Right lobe of liver (tissue), 6 donors: ENCODE measurements around the gene ITPA. TPM values are rescaled to one million over a fixed set of nuclear protein-coding genes. Genes with fewer than 3 reads are reported as not detected.

Source experiments
- ATAC-seq, 4 donors: fragments of 200-7000 bp; cut with Tn5 transposase; one replicate each; pipeline ENCODE4 v1.9.1; 2020; ENCODE audit warnings: mild to moderate bottlenecking in 4 of 4, moderate library complexity in 4 of 4
- DNase-seq, 3 donors: peaks; one replicate each; pipeline ENCODE4 v3.0.0-alpha.2; 2020
- H3K27ac ChIP-seq, 3 donors: fragments of 200-600 bp; one replicate each; pipeline ENCODE4 v1.8.0; 2022
- H3K27me3 ChIP-seq, 2 donors: fragments of 200-600 bp; one replicate each; pipeline ENCODE4 v1.8.0; 2022
- H3K36me3 ChIP-seq, 4 donors: fragments of 200-600 bp; sonication (generic) in 1 of 4; one replicate each; pipeline versions ENCODE4 v1.5.1 to v1.8.0; 2017 to 2022; ENCODE audit warnings: control low read depth in 1 of 4
- H3K4me1 ChIP-seq, 4 donors: fragments of 200-600 bp; sonication (generic) in 1 of 4; one replicate each; pipeline versions ENCODE4 v1.5.1 to v1.8.0; 2017 to 2022; ENCODE audit warnings: control low read depth in 1 of 4
- H3K4me3 ChIP-seq, 3 donors: fragments of 200-600 bp; one replicate each; pipeline ENCODE4 v1.8.0; 2022
- H3K9me3 ChIP-seq, 4 donors: fragments of 200-600 bp; sonication (generic) in 1 of 4; one replicate each; pipeline versions ENCODE4 v1.5.1 to v1.8.0; 2017 to 2022; ENCODE audit warnings: control low read depth in 1 of 4
- POLR2A ChIP-seq: fragments of 450-650 bp; IDR thresholded peaks from one replicate; pipeline ENCODE4 v1.6.1; 2017; ENCODE audit warnings: antibody characterized with exemption, mild to moderate bottlenecking
- WGBS: methylation state at CpG from one replicate; pipeline ENCODE4 v1.1.6; 2018; ENCODE audit warnings: low coverage, low lambda C conversion rate; ENCODE audit not compliant: insufficient coverage; ENCODE audit errors: missing lambda C conversion rate; 5-methylcytosine and 5-hydroxymethylcytosine counted together
- intact Hi-C, 2 donors: fragments of 100-400 bp; cut with DNase I; formaldehyde crosslinking; loops; one replicate each; pipeline versions ENCODE4 v1.11.2 to v1.14.1; 2022
- total RNA-seq, 6 experiments: library from RNA; depleted of rRNA in 2 of 6; stranded (reverse); fragments of >200 nt in 2 of 6; fragmentation: NEBNext Ultra II Directional in 3 of 6; extraction: Animal tissue kit (Norgen Biotek cat#: 25700) in 3 of 6; gene quantifications; one replicate each; pipeline versions ENCODE4 v1.1.0 to v1.2.4, GENCODE V29; 2016 to 2023
- TF ChIP-seq, protein P1 (sequence below), 4 donors: fragments of 200-600 bp in 3 of 4; fragments of 450-650 bp in 1 of 4; IDR thresholded peaks; one replicate each; pipeline versions ENCODE4 v1.5.1 to v1.8.0; 2016 to 2022; ENCODE audit warnings: antibody characterized with exemption in 4 of 4, mild to moderate bottlenecking in 2 of 4
- donor health status: DM: no; HTN: yes; CAD: no.
- donor health status: DM: no; HTN: no; CAD: no.
- donor health status: DM: no; HTN: no; CAD: no.
- donor health status: DM: no; HTN: yes; CAD: no.
- donor health status: DM: no; HTN: yes; CAD: no.

The ITPA gene
- total RNA-seq, 6 experiments from 2014 or later, result 17.5 to 38.8 (median 26.7) TPM

- H3K27me3 ChIP-seq, result no peaks in the 10 kb centered on the region
- H3K9me3 ChIP-seq, result no peaks in the 10 kb centered on the region
- no peak overlapping the region for H3K4me3 ChIP-seq
- H3K36me3 ChIP-seq, result peaks cover 0 to 64% (median 28%) of the 10 kb centered on the region in 4 donors
- H3K27ac ChIP-seq, result no peak overlapping the region
- intact Hi-C loops, result no loop called here
- TF ChIP-seq, protein P1, sequence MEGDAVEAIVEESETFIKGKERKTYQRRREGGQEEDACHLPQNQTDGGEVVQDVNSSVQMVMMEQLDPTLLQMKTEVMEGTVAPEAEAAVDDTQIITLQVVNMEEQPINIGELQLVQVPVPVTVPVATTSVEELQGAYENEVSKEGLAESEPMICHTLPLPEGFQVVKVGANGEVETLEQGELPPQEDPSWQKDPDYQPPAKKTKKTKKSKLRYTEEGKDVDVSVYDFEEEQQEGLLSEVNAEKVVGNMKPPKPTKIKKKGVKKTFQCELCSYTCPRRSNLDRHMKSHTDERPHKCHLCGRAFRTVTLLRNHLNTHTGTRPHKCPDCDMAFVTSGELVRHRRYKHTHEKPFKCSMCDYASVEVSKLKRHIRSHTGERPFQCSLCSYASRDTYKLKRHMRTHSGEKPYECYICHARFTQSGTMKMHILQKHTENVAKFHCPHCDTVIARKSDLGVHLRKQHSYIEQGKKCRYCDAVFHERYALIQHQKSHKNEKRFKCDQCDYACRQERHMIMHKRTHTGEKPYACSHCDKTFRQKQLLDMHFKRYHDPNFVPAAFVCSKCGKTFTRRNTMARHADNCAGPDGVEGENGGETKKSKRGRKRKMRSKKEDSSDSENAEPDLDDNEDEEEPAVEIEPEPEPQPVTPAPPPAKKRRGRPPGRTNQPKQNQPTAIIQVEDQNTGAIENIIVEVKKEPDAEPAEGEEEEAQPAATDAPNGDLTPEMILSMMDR (IDR thresholded peaks at IDR 0.05), result no peak
- TF ChIP-seq POLR2A, result no peak
- ATAC-seq (no peak), DNase-seq (peak in 1 of 3 donors; percentile 21)
- no peaks in the 10 kb centered on the region for H3K4me1 ChIP-seq
- 100% methylated on average over 1 of the region's 14 CpGs for WGBS
Measured at GRCh38 chr20:3193806-3194616, 15.3 kb upstream of the ITPA start.

DNA sequence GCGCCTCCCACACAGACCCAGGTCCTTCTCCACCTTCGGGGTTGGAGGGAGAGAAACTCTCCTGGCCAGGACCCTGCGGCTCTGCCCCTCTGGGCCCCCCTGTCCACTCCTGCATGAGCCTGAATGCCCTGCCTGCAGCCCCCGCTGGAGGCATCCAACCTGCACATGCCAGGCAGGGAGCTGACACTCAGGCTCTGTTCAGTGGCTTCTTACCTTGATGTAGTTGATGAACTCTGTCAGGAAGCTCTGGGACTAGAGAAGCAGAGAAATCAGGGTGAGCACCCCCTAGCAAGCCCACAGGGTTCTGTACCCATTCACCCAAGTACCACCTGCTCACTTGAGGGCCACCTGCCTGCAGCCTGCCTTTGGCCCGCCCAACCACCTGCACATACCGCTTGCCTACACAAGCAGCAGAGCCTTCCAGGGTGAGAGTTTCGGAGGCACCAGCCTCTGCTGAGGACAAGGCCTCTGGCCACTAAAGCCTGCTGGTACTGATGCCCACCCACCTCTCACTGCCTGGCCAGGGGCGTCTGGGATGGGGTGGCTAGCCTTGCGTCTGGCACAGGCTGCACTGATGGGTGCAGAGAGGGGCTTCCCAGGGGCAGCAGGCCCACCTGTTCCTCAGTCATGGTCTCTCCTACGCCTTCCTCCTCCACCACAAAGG, 14.5 kb upstream of the ITPA start:
- ATAC-seq (no peak), DNase-seq (peak in 1 of 3 donors; percentile 42)
- intact Hi-C loops, result no loop called here
- no peak for TF ChIP-seq POLR2A
- TF ChIP-seq, protein P1 (IDR thresholded peaks at IDR 0.05), result no peak
- no peak overlapping the region for H3K4me3 ChIP-seq
- WGBS, result 100% methylated on average over 1 of the region's 10 CpGs
- H3K36me3 ChIP-seq, result peaks cover 0 to 70% (median 30%) of the 10 kb centered on the region in 4 donors
- no peak overlapping the region for H3K27ac ChIP-seq
- no peaks in the 10 kb centered on the region for H3K27me3 ChIP-seq
- H3K4me1 ChIP-seq, result no peaks in the 10 kb centered on the region
- no peaks in the 10 kb centered on the region for H3K9me3 ChIP-seq

DNA sequence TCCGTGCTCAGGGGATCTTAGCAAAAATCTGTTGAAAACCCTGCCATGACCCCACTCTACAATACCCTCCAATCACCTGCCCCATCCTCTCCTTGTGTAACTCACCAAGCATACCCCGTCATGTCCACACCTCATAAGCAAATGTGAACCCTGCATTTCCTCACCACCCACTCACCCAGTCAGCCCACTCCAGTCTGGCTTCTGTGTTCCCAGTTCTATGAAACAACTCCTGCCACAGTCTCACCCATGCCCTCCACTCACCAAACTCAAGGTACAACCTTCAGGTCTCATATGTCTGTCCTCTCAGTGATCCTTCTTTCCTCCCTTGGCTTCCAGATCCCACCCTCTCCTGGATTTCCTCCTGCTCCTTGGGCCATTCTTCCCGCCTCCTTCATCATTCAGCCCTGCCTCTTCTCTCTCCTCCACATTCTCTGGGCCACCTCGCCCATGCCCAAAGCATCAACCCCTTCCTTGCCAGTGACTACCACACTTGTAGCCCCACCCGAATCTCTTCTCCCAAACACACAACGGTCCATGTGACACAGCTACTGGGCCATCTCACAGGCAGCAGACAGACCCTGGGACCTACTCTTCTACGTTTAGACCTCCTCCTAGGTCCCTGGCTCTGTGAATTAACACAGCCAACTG, 13.6 kb upstream of the ITPA start:
- H3K4me3 ChIP-seq, result no peak overlapping the region
- no peaks in the 10 kb centered on the region for H3K4me1 ChIP-seq
- no peaks in the 10 kb centered on the region for H3K9me3 ChIP-seq
- no peaks in the 10 kb centered on the region for H3K27me3 ChIP-seq
- ATAC-seq (no peak), DNase-seq (peak in 1 of 3 donors; percentile 16)
- intact Hi-C loops, result no loop called here
- H3K27ac ChIP-seq, result no peak overlapping the region
- WGBS, result 91% methylated on average over 6 of the region's 7 CpGs
- H3K36me3 ChIP-seq, result peaks cover 0 to 71% (median 36%) of the 10 kb centered on the region in 4 donors
- TF ChIP-seq POLR2A, result no peak
- TF ChIP-seq, protein P1 (IDR thresholded peaks at IDR 0.05), result no peak

DNA sequence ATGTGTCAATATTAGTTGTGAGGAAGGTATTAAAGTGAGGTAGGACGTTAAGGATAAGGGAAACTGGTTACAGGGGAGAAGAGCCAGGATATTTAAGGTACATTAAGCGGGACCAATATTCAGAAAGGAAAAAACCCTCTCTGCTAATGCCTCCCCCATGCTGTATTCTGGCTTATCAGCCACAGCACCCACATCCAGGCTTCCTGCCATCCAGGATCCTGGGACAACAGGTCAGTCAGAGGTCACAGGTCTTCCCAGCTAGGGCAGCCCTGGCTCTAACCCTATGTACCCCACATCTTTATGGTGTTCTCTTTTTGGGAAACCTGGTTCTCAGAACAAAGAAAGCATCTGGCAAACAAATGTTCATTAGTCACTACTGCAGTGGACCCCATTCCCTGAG, 10.1 kb upstream of the ITPA start:
- intact Hi-C loops, result no loop called here
- Histone ChIP-seq H3K27ac (no peak overlapping the region), H3K27me3 (no peaks in the 10 kb centered on the region), H3K9me3 (no peaks in the 10 kb centered on the region), H3K36me3 (peaks cover 0 to 44% (median 24%) of the 10 kb centered on the region in 4 donors), H3K4me3 (no peak overlapping the region), H3K4me1 (peaks cover 0 to 5% (median 0%) of the 10 kb centered on the region in 4 donors)
- ATAC-seq (peak in 3 of 4 donors; percentile 34 to 58 (median 42)), DNase-seq (peak in 1 of 3 donors; percentile 44)
- TF ChIP-seq, protein P1 (IDR thresholded peaks at IDR 0.05), result no peak
- no peak for TF ChIP-seq POLR2A
- WGBS, result 44% methylated on average over 2 of the region's 2 CpGs
